Right ventricle myocardium superior (tissue), 1 donor: ENCODE results near the gene FANCI. TPM values are rescaled to one million over a fixed set of nuclear protein-coding genes. Genes with fewer than 3 reads are reported as not detected.
A peak's percentile ranks its signal among the peaks of the same experiment; 100 is the strongest.

ENCODE experiments used
- ATAC-seq: fragments of 200-7000 bp; cut with Tn5 transposase; one replicate; pipeline ENCODE4 v1.9.1; 2020; ENCODE audit warnings: mild to moderate bottlenecking; ENCODE audit not compliant: poor library complexity
- DNase-seq: peaks from one replicate; pipeline ENCODE4 v3.0.0-alpha.2; 2020
- intact Hi-C: fragments of 100-400 bp; cut with DNase I; formaldehyde crosslinking; loops from one replicate; pipeline ENCODE4 v1.11.2; 2022
- long read RNA-seq: library from polyadenylated mRNA; unstranded; transcript quantifications from one replicate; pipeline ENCODE4 v2.0.0, GENCODE V29; 2021
- total RNA-seq: library from RNA; stranded (reverse); fragmentation: NEBNext Ultra II Directional; extraction: Animal tissue kit (Norgen Biotek cat#: 25700); gene quantifications from one replicate; pipeline ENCODE4 v1.2.1, GENCODE V29; 2021
- donor health status: DM: no; HTN: yes; CAD: no; lungs with severe emphysema.

FANCI gene
- total RNA-seq, result 3.6 TPM
- long read RNA-seq, partial matches to known transcripts, result 1 of 1 reads
- long read RNA-seq, other reads (novel, unspliced or antisense), result 0 of 1 reads

DNA sequence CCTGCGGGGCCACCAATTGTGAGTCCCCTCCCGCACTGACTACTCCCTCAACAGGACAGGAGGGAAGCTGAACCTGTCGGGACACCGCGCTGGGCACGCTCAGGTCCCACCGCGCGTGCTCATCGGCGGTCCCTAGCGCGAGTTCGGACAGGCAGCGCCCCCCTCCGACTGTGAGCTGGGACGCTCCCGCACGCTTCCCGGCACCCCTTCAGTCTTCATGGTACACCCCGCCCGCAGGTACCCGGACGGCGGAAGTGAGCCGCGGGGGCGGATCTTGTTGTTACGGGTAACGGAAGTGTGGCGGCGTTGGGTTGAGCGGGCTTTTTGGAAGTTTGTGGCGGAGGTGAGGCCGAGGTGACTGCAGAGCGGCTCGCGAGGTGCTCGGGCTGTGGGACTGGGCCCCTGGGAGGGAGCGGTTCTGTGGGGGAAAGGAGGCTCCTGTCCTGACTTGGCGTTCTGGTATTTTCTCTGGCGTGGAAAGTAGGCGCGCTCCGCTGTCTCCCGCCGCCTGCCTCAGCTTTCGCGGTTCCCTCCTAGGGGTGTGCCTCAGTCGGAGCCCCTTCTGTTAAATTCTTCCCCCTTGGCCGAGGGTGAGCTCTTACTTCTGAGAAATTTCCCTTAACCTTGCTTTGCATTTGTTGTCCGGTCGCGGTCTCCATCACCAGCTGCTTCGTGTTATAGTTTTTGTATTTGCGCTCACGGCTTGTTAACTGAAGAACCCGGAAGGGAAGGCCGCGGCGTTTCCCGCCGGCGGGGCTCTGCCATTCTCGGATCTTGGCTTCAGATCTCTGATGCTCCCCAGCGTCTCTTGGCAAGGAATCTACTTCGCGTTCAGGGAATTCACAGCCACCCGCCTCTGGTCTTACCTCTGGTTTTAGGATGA lies at the start of gene FANCI:
TSS of gene FANCI (plus strand) at position 289 of the 883 bp plus-strand sequence. CDS start 3,669 bp downstream, outside the sequence.
- intact Hi-C loops, result no loop called here
- ATAC-seq (peak; percentile 100), DNase-seq (peak; percentile 98)

DNA sequence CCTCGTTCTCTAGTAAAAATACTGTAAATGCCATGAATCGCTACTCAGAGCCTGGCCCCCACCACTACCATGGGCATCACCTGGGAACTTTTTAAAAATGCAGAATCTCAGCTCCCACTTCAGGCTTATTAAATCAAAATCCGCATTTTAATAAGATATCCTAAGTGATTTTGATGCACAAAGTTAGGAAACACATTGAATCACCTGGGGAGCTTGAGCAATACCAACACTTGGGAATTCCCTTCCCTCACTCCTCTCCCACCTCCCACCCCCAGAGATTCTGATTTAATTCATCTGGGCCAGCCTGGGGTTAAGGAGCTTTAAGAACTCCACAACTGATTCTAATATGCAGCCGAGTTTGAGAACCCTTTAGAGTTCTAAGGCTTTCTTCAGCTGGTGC lies 49.2 kb upstream of the FANCI start:
- ATAC-seq, result no peak
- no peak for DNase-seq
- intact Hi-C loops, result no loop called here

DNA sequence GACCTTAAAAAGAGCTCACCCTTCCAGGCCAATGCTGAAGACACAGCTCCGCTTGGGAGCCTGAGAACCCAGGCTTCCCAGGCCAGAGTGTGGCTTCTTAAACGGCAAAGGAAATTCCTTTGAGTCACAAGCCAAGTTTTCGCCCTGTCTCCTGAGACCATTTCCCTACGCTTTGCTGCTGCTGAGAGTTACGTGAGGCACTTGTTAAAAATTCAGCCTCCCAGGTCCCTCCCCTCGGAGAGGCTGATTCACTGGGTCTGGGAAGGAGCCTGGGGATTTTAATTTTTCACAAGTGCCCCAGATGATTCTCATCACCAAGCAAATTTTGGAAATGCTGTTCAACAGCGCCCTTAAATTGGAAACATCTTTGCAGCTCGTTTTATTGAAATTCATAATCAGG lies 47.9 kb upstream of the FANCI start:
- intact Hi-C loops, result no loop called here
- peak; percentile 27 for ATAC-seq

DNA sequence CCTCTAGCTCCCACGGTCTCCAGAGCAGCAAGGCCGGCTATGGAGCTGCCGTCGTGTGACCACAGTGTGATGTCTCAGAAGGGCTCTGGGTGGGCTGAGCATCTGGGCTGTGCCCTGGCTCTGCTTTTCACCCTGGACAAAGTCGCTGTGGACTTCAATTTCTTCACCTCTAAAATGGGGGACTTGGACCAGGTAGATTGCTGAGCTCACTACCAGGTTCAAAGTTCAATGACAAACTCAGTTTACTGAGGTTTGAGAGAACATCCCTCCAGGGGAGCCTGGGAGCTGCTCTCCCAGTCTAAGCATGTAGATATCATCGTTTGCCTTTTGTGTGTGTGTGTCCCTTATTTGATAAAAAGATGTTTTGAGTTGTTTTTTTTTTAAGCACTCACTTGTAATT lies 47.5 kb upstream of the FANCI start:
- intact Hi-C loops, result no loop called here
- DNase-seq (no peak), ATAC-seq (peak; percentile 5)

More for the DNA sequence above, 47.9 kb upstream of the FANCI start:
- DNase-seq, result no peak

DNA sequence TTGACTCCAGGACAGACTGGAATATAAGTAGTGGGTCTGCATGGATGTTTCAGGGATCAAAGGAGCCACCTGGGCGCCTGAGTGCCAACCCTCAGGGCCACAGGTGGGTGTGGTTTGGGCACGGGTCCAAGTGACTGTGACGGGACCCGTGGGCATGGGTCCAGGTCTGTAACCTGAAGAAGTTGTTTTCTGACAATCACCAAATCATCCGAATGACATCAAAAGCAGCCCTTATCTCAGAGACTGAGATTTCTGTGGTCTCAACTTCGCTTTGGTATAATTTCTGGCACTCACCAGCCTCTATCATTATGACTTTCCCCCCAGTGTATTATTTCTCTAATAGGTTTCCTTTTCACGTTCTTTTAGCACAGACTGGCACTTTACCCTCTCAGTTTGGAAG lies 46.8 kb upstream of the FANCI start:
- DNase-seq (no peak), ATAC-seq (no peak)
- intact Hi-C loops, result no loop called here

DNA sequence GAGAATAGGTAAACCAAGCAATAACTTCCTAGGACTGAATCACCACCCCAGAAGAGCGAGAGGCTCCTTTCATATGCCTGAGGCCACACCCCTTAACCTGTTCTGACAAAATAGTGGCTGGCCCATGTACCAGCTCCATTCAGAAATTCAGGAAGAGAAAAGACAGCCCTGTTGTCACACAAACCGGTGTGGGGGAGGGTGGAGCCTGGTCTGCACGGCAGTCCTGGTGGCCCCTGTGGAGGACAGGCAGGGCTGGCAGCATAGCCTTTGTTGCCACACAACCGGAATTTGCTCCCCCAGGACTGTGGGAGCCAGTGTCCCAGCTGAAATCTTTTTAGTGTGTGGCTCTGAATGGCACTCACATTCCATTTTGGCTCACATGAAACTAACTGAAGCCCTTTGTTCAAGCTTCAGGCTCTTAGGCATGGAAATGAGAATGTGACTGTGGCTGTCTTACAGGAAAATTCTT lies 46.2 kb upstream of the FANCI start:
- ATAC-seq, result peak; percentile 17
- intact Hi-C loops, result no loop called here

DNA sequence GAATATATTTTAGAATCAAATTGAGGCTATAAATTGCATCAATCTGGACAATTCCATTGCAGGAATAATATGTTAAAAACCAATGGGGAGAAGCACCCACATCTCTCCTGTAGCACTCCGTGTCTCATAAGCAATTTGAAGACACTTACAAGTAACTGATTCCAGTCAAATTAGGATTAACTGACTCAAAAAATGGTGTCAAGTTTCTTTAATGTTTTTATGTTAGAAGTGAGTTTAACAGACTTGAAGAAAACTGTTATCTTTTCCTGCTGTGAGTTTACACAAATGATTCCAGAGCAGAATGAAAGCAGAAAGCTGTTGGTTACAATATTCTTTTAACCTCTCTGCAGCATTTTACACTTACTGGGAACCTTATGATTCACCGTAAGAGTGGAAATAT lies 45.6 kb upstream of the FANCI start:
- ATAC-seq (no peak), DNase-seq (no peak)
- intact Hi-C loops, result no loop called here

More for the DNA sequence above, 46.2 kb upstream of the FANCI start:
- no peak for DNase-seq

DNA sequence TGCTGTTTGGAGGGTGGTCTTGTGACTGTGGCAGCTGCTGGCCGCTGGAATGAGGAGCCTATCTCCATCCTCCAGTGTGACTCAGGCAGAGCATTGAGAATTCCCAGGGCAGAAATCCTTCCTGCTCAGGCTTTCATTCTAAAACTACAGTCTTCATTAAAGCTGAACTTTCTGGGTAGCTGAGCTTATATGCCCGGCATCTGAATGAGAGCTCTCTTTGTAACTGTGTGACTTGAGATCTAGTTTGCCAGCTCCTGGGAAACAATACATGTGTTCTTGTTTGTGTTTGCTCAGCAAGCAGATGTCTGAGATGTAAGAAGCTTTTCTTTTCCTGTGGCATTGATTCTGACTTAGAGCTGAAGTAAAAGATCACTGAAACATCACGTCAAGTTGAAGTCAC lies 44.8 kb upstream of the FANCI start:
- intact Hi-C loops, result no loop called here
- no peak for DNase-seq
- peak; percentile 12 for ATAC-seq

DNA sequence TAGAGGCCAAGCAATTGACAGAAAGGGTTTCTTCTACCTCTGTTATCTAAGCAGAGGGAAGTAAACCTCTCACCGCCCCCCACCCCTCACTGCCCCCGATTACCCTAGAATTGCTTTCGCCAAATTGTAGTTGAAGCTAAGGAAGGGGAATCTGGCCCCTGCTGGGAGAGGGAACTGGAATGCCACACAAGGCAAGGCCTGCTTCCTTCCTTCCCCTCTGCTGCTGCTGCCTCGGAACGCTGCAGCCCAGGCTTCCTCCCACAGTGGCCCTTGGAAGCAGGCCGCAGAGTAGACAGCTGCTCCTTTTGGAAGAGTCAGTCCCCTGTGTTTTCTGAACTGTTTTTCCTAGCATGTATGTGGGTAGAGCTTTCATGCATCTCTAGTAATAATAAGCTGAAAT lies 44.0 kb upstream of the FANCI start:
- intact Hi-C loops, result no loop called here

DNA sequence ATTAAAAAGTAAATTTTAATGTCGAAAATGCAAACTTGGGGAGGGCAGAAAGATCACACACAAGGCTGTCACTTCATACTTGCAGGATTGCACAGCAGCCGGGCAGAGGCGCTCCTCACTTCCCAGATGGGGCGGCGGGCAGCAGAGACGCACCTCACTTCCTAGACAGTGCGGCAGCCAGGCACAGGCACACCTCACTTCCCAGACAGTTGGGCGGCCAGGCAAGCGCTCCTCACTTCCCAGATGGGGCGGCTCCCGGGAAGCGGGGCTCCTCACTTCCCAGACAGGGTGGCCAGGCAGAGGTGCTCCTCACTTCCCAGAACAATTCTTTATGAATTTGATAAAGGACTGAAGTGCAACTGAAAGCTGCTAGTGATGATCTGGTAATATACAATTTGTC lies 43.6 kb upstream of the FANCI start:
- DNase-seq, result no peak

More for the DNA sequence above, 44.0 kb upstream of the FANCI start:
- ATAC-seq, result no peak
- DNase-seq, result no peak

DNA sequence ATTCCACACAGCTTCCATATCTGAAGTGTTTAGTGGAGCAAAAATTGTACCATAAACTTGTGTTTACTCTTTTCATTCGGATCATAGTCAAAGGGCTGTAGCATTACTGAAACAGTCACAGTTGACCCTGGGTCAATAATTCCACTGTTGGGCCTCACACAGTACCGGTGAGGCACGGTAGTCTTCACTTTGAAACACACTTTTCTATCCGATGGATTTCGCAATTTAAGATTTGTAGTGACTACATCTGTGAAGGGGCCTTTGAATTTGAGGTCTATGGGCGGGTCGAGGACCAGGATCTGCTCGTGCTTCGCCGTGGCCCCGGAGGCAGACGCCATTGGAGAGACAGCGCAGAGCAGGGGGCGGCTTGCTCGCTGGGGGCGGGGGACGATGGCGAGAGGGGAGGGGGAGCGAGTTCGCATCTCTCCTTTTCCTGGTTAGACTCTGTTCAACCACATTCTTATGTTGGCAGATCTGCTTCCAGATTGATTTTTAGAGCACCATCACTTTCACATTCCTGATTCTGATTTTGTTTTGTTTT lies 42.2 kb upstream of the FANCI start:
- DNase-seq, result no peak
- intact Hi-C loops, result no loop called here

More for the DNA sequence above, 43.6 kb upstream of the FANCI start:
- intact Hi-C loops, result no loop called here
- no peak for ATAC-seq

DNA sequence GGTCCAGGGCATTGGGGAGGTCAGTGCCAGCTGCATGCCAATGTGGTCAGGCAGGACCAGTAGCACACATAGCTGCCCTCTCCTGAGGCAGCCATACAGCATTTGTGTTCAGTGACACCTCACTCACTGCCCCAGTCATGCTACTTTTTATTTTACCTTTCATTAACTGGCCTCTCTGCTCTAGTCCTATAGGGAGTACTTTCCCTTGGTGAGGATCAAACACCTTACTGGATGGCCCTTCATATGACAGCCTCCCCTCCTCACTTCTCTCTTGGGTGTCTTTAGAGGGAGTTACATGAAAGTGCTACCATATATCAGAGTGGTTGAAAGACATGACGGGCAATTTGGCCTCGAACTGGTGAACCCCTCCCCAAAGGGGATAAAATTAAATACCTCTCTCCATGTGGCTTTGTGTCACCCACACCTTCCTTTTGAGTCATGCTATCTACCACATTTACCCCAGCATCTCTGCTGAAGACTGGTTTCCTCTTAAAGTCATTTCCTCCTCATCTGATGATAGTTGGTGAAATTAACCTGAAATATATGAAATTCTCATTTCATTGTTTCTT lies 40.0 kb upstream of the FANCI start:
- intact Hi-C loops, result no loop called here
- DNase-seq (no peak), ATAC-seq (no peak)

More for the DNA sequence above, 42.2 kb upstream of the FANCI start:
- no peak for ATAC-seq

DNA sequence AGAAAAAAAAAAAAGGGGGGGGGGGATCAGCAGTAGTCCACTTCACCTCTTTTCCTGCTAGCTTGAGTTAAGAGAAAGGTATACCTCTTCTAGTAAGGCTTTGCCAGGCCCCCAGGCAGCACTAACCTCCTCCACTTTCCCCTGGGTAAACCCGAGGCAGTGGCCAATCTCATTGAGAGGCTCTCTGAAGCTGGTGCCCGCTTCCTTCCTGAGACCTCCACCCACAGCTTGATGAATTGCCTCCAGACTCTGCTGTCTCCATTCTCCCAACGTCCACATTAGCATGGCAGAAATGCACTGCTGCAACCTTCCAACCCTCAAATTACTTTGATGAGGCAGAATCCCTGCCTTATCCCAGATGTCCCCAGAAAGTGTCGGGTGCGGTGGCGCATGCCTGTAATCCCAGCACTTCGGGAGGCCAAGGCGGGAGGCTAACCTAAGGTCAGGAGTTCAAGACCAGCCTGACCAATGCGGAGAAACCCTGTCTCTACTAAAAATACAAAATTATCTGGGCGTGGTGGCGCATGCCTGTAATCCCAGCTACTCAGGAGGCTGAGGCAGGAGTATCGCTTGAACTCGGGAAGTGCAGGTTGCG lies 37.7 kb upstream of the FANCI start:
- DNase-seq (no peak), ATAC-seq (no peak)
- intact Hi-C loops, result no loop called here

DNA sequence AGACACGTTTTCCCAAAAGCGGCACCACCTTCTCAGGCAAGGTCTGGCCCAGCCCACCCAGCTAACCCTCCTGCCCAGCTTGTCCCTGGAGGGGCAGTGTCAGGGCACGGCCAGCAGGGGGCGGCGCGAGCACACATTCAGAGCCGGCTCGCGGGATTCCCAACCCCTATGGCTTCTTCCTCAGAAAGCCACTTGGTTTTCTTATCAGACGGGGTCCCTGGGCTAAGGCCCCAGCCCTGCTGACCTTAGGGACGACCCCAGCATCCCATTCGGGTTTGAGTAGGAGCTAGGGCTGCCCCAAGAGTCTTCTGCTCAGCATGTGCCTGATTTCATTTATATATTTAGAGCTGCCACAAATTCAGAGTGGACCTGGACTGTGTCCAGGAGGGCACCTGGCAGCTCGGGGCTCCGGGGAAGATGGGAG lies 36.9 kb upstream of the FANCI start:
- peak; percentile 89 for ATAC-seq
- intact Hi-C loops, result no loop called here
- peak; percentile 85 for DNase-seq

DNA sequence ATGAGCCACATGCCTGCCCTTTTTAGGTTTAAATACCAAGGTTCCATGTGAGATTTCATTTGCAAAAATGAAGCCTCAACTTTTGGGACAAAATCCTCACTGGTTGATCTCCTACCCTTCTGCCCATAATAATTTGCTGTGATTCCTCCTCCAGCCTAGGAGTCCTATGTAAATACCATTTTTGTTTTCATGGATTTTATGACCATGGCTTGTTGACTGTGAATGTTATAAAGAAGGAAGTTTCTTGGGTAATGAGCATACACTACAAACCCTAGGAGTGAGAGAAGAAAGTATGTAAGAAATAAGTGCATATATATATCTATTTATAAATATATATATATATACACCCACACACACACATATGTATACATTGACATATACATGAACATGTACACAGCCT lies 35.5 kb upstream of the FANCI start:
- ATAC-seq, result no peak
- intact Hi-C loops, result no loop called here
- DNase-seq, result no peak

DNA sequence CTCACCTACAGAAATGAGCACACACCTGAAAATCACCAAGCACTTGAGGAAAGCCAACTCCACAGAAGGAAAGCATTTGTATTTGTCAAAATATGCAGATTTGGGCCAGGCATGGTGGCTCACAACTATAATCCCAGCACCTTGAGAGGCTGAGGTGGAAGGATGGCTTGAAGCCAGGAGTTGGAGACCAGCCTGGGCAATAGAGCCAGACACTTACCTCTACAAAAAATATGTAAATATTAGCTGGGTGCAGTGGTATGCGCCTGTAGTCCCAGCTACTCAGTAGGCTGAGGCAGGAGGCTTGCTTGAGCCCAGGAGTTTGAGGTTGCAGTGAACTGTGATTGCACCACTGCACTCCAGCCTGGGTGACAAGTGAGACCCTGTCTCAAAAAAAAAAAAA lies 34.7 kb upstream of the FANCI start:
- ATAC-seq (no peak), DNase-seq (no peak)
- intact Hi-C loops, result no loop called here

DNA sequence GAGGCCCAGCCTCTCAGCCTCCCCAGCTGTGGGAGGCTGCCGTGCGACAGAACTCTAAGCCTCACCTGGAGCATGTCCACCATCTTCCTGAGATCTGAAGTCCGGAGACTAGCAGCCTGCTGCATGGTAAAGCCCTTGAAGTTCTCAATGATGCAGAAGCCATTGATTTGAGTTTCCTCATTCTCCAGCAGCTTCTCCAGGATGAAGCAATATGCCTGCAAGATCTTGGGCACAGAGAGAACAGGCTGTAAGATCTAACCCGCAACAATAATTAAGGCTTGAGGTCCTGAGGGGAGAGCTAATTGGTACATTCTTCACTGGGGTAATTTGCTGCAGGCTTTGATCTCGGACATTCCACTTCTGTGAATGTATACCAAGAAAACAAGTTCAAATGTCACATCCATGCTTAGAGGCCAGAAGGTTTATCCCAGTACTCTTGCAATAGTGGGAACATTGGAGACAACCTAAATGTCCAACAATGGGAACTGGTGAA lies 32.1 kb upstream of the FANCI start:
- DNase-seq (no peak), ATAC-seq (no peak)
- intact Hi-C loops, result no loop called here

DNA sequence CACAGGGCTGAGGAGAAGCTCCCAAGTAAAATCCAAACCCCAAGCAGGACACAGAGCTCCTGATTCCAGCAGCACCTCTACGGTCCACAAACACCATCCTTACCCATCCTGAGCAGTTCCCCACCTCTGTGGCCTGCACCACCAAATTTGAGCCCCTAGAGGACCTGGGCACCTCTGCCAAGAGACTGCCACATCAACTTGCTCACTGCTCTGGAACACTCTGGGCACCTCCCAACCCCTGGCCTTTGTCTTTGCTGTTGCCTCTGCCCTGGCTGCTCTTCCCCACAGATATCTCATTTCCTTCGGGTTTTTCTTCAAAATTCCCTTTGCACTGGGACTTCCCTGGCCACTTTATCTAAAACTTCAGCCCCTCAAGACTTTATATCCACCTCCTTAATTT lies 28.2 kb upstream of the FANCI start:
- no peak for ATAC-seq
- no peak for DNase-seq
- intact Hi-C loops, result no loop called here

DNA sequence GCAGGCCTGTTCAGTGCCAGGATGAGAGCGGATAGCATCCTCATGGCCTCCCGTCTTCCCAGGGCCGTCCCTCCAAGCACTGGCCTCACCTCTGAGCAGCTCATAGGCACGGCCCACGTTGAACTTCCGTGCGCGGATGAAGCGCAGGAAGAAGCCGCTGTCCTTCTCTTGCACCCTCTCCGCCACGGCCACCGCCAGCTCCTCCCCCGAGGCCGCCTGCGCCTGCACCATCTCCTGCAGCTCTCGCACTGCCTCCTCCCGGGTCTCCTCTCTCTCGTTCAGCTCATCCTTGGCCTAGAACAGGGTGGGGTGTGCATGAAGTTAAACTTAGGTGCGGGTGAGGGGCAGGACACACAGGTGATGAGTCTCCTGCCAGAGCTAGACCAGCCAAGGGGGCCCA lies 26.7 kb upstream of the FANCI start:
- no peak for DNase-seq
- intact Hi-C loops, result no loop called here
- no peak for ATAC-seq
